GM21515 (cell line): ENCODE measurements around the gene BNC2.
"Not testable (repeated sequence)": the region's sequence is repeated elsewhere in the genome, so short reads cannot be mapped to it uniquely, and the experiment has no call there.

Experiments
- ATAC-seq: cut with Tn5 transposase; IDR thresholded peaks from one replicate; pipeline ENCODE4 v1.9.1; 2021; ENCODE audit not compliant: unreplicated experiment

Gene BNC2

DNA sequence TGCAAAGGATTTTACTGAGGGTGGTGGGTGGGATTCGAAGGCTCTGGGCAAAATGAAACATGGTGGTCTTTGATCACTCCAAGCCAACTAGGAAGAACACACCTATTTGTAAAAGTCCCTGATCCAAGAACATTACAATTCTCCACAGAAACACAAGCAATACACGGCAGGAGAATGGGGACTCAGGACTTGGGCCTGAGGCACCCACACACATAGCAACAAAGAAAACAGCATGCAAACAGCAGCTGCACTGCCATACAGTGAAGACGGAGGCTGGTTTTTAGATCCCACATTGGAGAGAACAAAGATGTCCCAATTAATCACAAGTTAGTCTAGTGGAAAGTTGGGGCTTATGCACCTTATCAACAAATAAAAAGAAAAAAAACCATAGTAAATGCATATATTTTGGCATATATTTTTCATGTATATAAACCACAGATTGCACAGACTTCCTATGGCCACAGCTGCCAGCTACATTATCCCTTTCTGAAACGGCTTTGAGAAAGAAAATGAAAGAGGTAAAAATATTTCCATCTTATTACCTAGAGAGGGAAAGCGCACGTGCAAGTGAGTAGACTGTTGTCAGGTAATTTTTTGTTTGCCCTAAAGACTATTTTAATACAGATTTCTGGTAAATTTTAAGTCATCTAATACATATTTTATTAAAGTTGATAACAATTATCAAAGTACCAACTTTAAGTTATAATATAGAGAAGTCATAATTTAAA is 410.9 kb downstream of the BNC2 start:
- no peak for ATAC-seq

DNA sequence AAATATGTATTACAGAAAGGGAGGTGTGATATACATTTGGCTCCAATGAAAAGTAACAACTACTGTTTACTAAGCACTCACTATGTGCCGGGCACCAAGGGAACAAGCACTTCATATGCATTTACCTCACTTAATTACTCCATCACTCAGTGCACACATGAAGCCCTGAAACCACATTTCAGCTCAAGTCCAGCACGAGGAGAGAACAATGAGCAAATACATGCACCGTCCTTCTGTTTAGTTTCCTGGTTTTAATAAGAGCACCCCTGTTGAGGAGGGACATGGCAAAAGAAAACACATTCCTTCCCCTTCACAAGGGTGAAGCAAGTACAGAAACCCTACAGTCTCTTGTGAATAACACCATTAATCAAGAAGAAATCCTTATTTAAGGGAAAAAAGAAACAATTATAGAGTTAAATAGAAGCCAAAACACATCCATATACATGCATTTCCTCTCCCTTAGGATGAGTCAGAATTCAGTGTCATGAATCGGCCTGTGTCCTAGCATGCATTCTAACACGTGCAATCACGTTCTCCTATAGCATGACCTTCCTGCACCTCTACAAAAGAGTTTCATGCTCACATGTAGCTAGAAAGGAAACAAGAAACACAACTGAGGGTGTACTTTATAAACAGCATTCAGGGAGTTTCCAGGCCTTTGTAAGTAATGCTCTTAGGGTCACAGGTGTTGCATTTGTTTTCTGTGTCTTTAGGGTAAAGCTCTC is 411.6 kb downstream of the BNC2 start:
- no peak for ATAC-seq

DNA sequence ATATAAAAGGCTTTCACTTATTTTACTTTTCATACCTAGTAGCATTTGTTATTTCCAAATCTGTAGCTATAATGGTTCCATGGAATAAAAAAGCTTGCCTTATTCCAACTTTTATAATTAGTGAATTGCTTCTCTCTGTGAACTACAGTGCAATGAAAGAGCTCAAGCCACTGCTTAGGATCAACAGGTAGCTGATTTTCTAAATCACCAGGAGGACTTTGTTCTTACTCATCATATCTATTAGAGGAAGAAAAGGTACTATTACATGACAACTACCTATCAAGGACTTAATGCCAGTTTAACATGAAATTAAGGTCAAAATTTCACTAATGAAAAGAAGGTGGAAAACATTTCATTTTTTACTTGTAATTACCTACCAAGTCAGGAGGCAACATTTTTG is 414.6 kb downstream of the BNC2 start:
- ATAC-seq: no peak

DNA sequence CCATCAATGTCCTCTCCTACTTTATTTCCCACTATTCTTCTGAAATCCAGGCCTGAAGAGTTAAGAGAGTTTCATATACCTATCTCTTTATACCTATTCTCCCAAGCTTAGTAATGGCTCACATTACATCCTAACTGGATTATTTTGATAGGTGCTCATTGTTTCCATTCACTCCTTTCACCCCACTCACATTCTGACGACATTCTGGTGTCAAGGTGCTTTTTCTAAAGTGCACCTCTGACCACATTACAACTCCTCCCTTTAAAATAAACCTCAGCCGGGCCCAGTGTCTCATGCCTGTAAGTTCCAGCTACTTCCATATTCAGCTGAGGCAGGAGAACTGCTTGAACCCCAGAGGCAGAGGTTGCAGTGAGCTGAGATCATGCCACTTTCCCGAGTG is 417.1 kb downstream of the BNC2 start:
- no peak for ATAC-seq

DNA sequence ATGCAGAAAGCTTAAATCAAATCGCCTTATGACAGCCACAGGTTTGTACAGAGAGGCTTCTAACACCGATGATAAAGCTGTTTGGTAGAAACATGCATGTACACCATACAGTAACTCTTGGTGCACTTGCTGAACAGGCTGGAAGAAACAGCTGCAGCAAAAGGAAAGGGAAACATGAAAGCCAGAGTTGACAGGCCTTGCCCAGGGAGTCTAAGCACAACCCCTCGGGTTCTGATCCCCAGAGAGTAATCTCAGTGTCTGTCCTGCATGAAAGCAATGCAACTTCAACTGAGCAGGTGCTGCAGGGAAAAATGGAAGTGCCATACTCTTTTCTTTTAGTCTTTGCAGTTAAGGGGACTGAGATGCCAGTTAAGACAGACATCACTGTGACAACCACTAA is 419.9 kb downstream of the BNC2 start:
- ATAC-seq: no peak

DNA sequence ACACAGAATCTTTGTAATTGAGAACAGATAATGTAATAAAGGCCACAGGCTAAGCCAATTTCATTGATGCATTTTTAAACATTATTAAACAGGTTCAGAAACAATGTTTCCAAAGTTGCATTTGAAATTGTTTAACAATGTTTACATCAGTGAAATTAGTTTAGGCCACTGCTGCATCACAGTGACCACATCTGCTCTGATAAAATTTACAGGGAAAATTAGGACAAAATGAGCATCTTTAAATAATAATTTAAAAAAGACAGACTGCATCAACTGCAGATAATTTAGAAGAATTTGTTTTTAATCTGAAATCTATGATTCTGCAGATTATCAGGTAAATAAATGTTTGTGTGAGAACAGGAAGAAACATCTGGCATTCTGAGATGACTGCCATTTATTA is 420.4 kb downstream of the BNC2 start:
- no peak for ATAC-seq

DNA sequence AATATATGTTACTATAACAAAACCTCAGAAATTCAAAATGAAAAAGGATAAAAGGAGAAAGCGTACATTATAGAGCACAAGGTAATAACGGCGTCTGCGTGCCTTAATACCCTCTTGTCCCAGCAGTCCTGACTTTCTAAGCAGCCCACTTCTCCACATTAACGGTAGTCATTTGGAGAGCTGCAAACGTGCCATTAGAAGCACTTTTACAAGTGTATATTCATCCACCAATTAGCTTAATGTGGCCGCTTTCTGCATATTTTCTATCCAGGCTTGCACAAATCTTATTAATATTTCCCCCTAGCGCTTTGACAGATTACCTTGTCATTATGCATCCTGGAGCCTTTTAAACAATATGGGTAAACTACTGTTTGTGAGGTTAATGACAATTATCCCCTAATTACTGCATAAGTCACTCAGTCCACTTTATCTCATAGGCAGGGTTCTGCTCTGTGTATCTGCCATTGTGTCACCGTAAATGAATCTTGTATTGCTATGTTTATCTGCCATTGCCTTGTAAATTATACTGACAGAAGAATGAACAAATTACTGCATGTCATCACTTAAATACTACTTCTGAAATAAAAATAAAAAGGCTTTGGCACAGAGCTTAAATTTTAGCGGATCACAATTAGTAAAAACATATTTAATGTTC is 421.3 kb downstream of the BNC2 start:
- no peak for ATAC-seq

DNA sequence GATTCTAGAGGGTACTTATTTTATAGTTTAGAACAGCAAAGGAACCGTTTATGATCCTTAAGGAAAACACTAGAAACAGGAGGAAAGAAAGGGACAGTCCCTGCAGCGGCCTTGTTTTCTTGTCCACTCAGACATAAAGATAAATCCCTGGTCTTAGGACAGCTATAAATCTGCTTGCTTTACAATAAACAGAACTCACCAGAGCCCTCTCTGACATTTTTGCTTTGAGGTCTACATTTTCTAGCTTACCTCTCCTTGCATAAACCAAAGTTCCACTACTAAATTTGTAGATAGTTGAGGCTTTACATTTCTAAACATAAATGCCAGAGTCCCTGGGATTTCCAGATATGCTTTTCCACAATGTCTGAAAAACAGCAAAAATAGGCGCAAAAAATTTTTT is 422.5 kb downstream of the BNC2 start:
- no peak for ATAC-seq

DNA sequence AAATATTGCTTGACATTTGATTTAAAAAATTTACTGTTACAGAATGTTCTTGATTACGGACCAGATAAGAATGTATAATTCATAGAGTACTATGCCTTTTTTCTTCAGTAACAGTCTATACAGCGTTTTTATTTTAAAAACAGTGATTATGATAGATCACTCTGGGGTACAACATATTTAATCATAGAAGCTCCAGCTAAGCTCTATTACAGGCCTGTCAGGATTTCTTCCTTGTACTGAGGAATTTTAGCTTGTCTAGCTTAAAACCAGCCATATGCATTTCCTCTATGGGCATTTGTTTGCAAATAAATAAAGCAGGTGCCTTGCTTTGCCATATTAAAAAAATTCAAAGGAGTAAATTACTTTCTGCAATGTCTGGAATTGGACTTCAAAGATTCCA is 423.8 kb downstream of the BNC2 start:
- ATAC-seq: no peak

DNA sequence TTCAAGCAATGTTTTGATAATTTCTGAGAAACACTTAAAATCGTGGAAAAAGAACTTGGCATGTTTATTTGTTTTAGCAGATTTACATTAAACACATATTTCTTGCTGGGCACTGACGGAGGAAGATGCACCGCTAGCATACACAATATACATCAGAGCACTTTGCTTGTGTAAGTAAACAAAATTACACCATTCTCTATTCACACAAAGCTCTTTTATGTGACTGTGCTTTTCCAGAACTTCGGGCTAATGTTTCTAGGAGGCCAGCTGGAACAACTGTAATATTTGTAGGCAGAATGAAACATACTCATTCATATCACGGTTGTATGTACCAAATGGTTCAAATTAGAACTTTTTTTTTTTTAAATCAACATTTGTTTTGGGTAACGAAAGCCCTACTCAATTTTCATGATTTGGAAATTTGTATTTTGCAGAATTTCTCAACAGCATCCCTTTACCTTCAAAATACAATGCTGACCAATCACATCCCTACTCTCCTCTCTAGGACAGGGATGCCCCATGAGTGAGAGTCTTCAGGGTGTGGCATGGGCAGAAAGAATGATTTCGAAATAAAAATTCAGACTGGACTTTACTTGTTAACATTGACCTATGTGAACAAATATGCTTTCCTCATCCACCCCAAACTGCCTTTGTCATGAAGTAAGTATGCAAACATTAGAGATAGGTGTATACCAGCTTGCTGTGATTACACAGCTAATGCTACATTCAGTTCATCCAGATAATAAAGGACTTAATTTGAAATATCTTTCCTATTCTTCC is 425.1 kb downstream of the BNC2 start:
- ATAC-seq: no peak

DNA sequence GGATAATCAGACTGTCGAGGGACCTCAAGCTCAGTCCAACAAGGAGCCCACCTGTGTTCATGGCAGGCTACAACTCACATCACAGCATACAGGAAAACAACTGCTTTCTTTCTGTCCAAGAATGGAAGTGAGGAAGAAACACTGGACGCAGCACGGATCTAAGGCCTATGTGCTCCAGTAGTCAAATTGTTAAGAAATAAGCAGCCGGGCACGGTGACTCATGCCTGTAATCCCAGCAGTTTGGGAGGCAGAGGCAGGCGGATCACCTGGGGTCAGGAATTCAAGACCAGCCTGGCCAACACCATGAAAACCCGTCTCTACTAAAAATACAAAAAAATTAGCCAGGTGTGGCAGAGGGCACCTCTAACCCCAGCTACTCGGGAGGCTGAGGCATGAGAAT is 427.8 kb downstream of the BNC2 start:
- ATAC-seq: no peak

DNA sequence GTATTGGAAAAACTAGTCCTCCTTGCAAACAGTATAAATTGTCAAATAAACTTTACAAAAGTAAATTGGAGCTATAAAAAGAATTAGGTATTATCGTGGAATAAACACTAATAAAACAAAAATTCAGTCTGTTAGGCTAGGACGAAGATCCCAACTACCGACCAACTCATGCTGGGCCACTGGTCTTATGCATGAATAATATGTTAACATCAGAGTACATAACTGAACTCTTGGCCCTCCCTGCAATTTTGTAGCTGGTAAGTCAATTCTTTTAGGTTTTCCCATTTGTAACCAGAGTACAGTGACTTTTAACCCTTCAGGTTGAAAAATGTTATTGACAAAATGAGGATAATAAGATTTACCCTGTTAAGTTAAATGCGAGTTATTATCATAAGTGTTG is 428.7 kb downstream of the BNC2 start:
- no peak for ATAC-seq

DNA sequence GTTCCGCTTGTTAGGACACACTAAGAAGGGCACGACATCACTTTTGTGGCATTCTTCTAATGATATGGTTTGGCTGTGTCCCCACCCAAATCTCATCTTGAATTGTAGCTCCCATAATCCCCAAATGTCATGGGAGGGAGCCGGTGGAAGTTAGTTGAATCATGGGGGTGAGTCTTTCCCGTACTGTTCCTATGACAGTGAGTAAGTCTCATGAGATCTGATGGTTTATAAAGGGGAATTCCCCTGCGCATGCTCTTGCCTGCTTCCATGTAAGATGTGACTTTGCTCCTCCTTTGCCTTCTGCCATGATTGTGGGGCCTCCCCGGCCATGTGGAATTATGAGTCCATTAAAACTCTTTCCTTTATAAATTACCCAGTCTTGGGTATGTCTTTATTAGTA is 431.6 kb downstream of the BNC2 start:
- not testable (repeated sequence) for ATAC-seq

DNA sequence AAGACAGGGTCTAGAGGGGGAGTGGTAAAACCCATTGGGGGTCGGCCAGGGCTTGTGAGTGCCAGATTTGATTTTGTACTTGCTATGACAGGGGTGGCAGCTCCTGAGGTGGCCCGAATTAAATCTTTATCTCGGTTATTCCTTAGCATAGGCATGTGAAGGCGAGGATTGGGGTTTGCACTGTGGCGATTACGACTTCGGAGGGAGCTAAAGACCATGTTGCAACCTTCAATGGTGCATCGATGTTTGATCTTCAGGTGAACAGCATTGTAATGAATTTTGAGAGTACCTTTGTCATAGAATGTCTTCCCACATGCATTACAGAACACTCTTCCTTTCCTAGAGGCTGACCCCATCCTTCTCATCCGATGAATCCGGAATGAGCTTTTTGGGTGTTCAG is 433.9 kb downstream of the BNC2 start:
- ATAC-seq: no peak

DNA sequence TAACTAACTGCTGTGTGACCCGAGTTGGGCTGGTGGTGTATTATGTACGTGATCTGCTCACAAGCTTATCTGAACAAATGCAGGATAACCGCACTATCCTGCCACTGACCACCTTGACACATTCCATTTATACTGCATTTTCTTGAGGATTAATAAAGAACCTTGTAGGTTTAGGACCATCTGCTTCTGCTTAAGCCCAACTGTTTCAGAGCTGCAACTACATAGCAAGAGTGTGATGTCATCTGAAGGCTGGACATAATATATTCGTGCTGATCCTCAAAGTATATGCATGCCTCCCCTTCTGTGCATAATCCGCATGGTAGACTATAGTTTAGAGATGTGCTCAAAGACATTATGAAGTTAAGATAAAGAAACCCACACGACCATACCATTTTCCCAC is 435.9 kb downstream of the BNC2 start:
- no peak for ATAC-seq

DNA sequence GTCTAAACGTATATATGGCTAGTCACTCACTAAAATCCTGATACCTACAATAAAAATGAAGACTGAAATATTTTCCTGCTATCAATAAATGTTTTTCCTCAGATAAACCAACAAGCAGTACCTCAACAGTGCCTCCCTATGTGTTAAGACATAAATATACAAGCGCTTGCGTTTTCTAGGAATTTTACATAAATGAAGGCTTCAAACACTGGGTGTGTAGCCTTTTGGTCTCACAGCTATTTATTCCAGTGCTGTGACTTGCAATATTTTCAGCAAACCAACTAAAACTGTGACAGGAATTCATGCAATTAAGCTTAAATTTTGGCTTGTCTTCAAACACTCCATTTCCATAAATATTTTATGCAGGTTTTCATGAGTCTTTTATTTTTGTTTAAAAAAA is 437.0 kb downstream of the BNC2 start:
- ATAC-seq: no peak

DNA sequence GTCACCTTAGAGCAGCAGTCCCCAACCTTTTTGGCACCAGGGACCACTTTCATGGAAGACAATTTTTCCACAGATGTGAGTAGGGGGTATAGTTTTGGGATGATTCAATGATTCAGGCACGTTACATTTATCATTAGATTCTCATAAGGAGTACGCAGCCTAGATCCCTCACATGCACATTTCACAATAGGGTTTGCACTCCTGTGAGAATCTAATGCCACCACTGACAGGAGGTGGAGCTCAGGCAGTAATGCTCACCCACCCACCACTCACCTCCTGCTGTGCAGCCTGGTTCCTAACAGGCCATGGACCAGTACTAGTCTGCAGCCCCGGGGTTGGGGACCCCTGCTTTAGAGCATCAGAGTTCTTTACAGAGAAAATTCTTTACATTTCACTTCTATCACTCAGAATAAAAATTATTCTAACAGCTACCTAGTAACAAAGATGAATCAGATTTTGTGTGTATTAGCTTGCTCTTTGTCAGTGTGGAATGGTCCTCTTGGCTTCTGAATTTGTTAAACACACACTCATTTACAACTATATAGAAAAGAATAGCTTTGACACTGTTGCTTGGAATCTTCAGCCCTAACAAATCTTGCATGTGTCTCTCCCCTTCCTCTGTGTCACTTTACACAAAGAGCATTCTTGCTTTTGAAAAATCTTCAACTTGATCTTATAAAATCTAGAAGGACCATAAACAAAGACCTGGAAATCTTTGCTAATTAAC is 438.6 kb downstream of the BNC2 start:
- ATAC-seq: no peak

DNA sequence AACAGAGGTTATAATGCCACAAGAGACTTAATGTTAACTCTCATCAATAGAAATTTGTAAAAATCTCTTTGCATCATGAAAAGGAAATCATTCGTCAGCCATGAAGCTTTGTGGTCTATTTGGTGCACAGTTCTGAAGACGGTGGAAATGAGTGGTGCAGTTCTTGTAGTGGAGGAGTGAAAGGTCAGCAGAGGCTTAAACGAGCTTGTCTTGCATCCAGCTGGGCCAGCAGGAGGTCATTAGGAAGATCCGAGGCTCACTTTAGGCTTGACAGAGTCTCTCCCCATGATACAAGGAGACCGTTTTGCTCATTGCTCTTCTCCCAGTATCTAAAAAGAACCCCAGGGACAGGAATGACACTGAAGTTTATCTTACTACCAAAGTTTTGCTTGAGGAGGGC is 440.8 kb downstream of the BNC2 start:
- ATAC-seq: no peak

DNA sequence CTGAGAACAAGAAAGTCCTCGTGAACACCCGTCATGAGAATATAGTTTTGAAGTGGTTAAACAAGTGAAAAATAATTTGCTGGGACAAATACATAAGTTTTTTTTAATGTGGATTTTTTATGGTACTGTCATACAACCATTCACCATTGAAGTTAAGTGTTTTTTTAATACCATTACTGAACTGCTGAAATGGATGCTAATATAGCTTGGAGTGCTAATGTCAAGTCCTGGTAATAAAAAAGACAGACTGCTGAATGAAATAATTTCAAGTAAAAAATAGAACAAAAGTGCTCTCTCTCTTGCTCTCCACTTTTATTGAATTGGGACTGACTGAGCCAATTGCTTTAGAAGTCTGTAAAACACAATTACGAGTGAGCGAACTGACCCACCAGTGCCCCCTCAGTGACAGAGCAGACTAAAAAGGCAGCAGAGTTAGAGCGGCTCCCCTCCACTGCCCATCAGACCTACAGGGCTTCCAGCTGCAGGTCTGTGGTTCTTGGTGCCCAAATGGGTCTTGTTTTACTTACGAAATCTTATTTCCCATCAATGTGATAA is 442.5 kb downstream of the BNC2 start:
- ATAC-seq: no peak

DNA sequence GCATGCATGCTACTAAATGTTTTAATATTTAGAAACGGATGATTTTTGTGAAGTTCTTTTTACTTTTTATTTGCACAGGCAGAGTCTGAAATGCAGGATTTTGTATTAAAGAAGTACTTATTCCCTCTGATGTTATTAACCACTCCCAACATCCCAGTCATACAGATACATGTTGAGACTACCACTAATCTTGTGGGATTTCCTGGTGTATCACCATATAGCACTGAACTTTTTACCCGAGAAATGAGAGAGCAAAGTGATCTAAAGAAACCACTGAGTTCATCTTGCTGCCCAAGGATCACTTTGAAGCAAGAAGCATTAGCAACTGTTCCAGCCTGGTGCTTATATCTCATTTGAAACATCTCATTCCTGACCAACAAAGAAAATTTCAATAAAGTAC is 443.8 kb downstream of the BNC2 start:
- no peak for ATAC-seq
